ENCODE measurements around the gene MFN2.
A peak's percentile ranks its signal among the peaks of the same experiment; 100 is the strongest.

The MFN2 gene

GRCh38 chr1:12011998-12012397, 31.8 kb downstream of the MFN2 start:
- no peak overlapping the region for H3K4me3 ChIP-seq (ENCODE audit: control insufficient read depth in 1 of 7, extremely low read depth in 1 of 7, insufficient read depth in 4 of 7, low read depth in 2 of 7, low read length in 6 of 7)
- H3K27ac ChIP-seq (ENCODE audit: insufficient read depth in 1 of 2, low read depth in 1 of 2, low read length in 2 of 2, poor library complexity in 1 of 2, severe bottlenecking in 2 of 2), result peak overlapping the region in 1 of 2 experiments; percentile 8
- DNase-seq, result no peak
- no peaks in the 10 kb centered on the region for H3K27me3 ChIP-seq (replicated peaks in 2 of 5; ENCODE audit: control insufficient read depth in 4 of 5, insufficient read depth in 5 of 5, low read length in 4 of 5)
- ChIA-PET CTCF (interaction anchor here (1.5 kb wide), 1 partner anchor 15 kb away, joined by 3 read pairs; no protein-coding TSS in a partner anchor), POLR2A (no interaction called here)
- no peaks in the 10 kb centered on the region for H3K4me1 ChIP-seq (ENCODE audit: control extremely low read depth in 1 of 4, control insufficient read depth in 4 of 4, insufficient read depth in 4 of 4, low read length in 3 of 4)
- WGBS (ENCODE audit: insufficient coverage), result 96% methylated on average over 4 of the region's 4 CpGs
- H3K9me3 ChIP-seq (ENCODE audit: control extremely low read depth in 1 of 5, control insufficient read depth in 4 of 5, insufficient read depth in 2 of 5, low read depth in 1 of 5, low read length in 4 of 5), result no peaks in the 10 kb centered on the region
- H3K36me3 ChIP-seq (ENCODE audit: control insufficient read depth in 4 of 4, insufficient read depth in 4 of 4, low read length in 3 of 4), result peaks cover 2 to 59% (median 33%) of the 10 kb centered on the region in 4 experiments

DNA sequence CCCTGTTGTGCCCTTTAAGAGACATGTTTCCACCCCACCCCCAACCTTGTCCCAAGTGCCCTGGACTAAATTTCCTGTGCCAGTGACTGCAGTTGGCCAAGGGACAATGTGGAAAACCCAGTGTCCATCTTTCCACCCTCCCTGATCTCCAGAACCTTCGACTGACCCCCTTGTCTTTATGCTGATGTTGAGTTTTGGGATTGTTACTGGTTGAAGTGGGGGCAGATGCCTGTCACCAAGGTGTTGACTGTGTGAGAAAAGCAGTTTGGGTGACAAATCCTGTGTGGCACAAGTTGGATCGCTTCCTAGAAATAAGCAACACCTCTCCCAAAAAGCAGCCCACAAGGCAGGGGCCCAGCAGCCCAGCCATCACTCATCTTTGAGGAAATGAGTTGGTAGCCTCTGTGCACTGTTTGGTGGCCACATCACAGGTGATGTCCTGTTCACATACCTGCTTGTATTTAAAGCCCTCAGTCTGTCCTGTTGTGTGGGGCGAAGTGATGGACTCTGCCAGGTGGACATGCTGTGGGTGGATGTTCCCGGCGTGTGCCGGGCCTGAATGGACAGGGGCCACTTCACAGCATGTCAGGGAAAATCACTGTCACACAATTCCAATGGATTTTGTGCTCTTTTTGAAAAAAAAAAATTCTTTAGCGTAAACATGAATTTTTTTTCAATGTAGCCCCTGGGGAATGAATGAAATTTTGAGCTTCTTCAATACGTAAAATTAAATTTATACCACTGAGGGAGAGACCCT, 32.5 kb downstream of the MFN2 start:
- no peak for DNase-seq
- Histone ChIP-seq H3K36me3 (ENCODE audit: control insufficient read depth in 4 of 4, insufficient read depth in 4 of 4, low read length in 3 of 4) (peaks cover 2 to 52% (median 28%) of the 10 kb centered on the region in 4 experiments), H3K27ac (ENCODE audit: insufficient read depth in 1 of 2, low read depth in 1 of 2, low read length in 2 of 2, poor library complexity in 1 of 2, severe bottlenecking in 2 of 2) (peak overlapping the region in 1 of 2 experiments; percentile 8), H3K9me3 (ENCODE audit: control extremely low read depth in 1 of 5, control insufficient read depth in 4 of 5, insufficient read depth in 2 of 5, low read depth in 1 of 5, low read length in 4 of 5) (no peaks in the 10 kb centered on the region), H3K4me3 (ENCODE audit: control insufficient read depth in 1 of 7, extremely low read depth in 1 of 7, insufficient read depth in 4 of 7, low read depth in 2 of 7, low read length in 6 of 7) (no peak overlapping the region), H3K27me3 (replicated peaks in 2 of 5; ENCODE audit: control insufficient read depth in 4 of 5, insufficient read depth in 5 of 5, low read length in 4 of 5) (no peaks in the 10 kb centered on the region), H3K4me1 (ENCODE audit: control extremely low read depth in 1 of 4, control insufficient read depth in 4 of 4, insufficient read depth in 4 of 4, low read length in 3 of 4) (no peaks in the 10 kb centered on the region)
- POLR2A ChIA-PET, result interaction anchor here (0.7 to 1.3 kb wide), 2 partner anchors 75 to 105 kb away, joined by 4 read pairs; no protein-coding TSS in a partner anchor
- WGBS (ENCODE audit: insufficient coverage), result 92% methylated on average over 7 of the region's 8 CpGs
- CTCF ChIA-PET, result interaction anchor here (0.6 to 1.0 kb wide), 2 partner anchors 45 to 112 kb away, joined by 3 to 5 read pairs; no protein-coding TSS in a partner anchor

- Histone ChIP-seq H3K27me3 (replicated peaks in 2 of 5; ENCODE audit: control insufficient read depth in 4 of 5, insufficient read depth in 5 of 5, low read length in 4 of 5) (no peaks in the 10 kb centered on the region), H3K36me3 (ENCODE audit: control insufficient read depth in 4 of 4, insufficient read depth in 4 of 4, low read length in 3 of 4) (peaks cover 2 to 49% (median 26%) of the 10 kb centered on the region in 4 experiments), H3K4me1 (ENCODE audit: control extremely low read depth in 1 of 4, control insufficient read depth in 4 of 4, insufficient read depth in 4 of 4, low read length in 3 of 4) (peaks cover 0 to under 1% (median 0%) of the 10 kb centered on the region in 4 experiments), H3K27ac (ENCODE audit: insufficient read depth in 1 of 2, low read depth in 1 of 2, low read length in 2 of 2, poor library complexity in 1 of 2, severe bottlenecking in 2 of 2) (peak overlapping the region in 1 of 2 experiments; percentile 49), H3K9me3 (ENCODE audit: control extremely low read depth in 1 of 5, control insufficient read depth in 4 of 5, insufficient read depth in 2 of 5, low read depth in 1 of 5, low read length in 4 of 5) (no peaks in the 10 kb centered on the region), H3K4me3 (ENCODE audit: control insufficient read depth in 1 of 7, extremely low read depth in 1 of 7, insufficient read depth in 4 of 7, low read depth in 2 of 7, low read length in 6 of 7) (no peak overlapping the region)
- ChIA-PET POLR2A (interaction anchor here (1.3 kb wide), 1 partner anchor 107 kb away, joined by 4 read pairs; no protein-coding TSS in a partner anchor), CTCF (no interaction called here)
- 79% methylated on average over 15 of the region's 16 CpGs for WGBS (ENCODE audit: insufficient coverage)
- peak in 1 of 3 donors; percentile 22 for DNase-seq
Measured at GRCh38 chr1:12014141-12014991, 34.1 kb downstream of the MFN2 start.

DNA sequence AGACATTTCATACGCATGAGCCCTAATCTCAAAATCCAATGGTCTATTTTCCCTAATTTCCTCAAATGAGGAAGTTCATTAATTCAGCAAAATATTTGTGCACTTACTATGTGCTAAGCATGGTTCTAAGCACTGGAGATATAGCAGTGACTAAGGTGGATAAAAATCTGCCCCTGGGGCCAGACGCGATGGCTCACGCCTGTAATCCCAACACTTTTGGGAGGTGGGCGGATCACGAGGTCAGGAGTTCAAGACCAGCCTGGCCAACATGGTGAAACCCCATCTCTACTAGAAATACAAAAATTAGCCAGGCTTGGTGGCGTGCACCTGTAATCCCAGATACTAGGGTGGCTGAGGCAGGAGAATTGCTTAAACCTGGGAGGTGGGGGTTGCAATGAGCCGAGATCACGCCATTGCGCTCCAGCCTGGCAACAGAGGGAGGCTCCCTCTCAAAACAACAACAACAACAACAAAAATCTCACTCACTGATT, 34.8 kb downstream of the MFN2 start:
- 100% methylated on average over 4 of the region's 10 CpGs for WGBS (ENCODE audit: insufficient coverage)
- no peak overlapping the region for H3K4me3 ChIP-seq (ENCODE audit: control insufficient read depth in 1 of 7, extremely low read depth in 1 of 7, insufficient read depth in 4 of 7, low read depth in 2 of 7, low read length in 6 of 7)
- no peaks in the 10 kb centered on the region for H3K27me3 ChIP-seq (replicated peaks in 2 of 5; ENCODE audit: control insufficient read depth in 4 of 5, insufficient read depth in 5 of 5, low read length in 4 of 5)
- no peak for DNase-seq
- ChIA-PET POLR2A (no interaction called here), CTCF (no interaction called here)
- no peaks in the 10 kb centered on the region for H3K9me3 ChIP-seq (ENCODE audit: control extremely low read depth in 1 of 5, control insufficient read depth in 4 of 5, insufficient read depth in 2 of 5, low read depth in 1 of 5, low read length in 4 of 5)
- H3K36me3 ChIP-seq (ENCODE audit: control insufficient read depth in 4 of 4, insufficient read depth in 4 of 4, low read length in 3 of 4), result peaks cover 2 to 42% (median 23%) of the 10 kb centered on the region in 4 experiments
- H3K27ac ChIP-seq (ENCODE audit: insufficient read depth in 1 of 2, low read depth in 1 of 2, low read length in 2 of 2, poor library complexity in 1 of 2, severe bottlenecking in 2 of 2), result no peak overlapping the region
- H3K4me1 ChIP-seq (ENCODE audit: control extremely low read depth in 1 of 4, control insufficient read depth in 4 of 4, insufficient read depth in 4 of 4, low read length in 3 of 4), result peaks cover 2 to 7% (median 6%) of the 10 kb centered on the region in 4 experiments

DNA sequence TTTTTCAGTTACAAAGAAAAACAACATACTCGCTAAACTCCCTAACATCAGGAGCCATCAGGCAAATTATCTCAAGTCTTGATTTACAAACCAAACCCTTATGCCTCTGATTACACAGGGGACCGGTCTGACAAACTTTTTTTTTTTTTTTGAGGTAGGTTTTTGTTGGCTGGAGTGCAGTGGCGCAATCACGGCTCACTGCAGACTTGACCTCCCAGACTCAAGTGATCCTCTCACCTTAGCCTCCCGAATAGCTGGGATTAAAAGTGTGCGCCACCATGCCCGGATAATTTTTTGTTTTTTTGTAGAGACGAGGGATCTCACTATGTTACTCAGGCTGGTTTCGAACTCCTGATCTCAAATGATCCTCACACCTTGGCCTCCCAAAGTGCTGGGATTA, 35.3 kb downstream of the MFN2 start:
- no peaks in the 10 kb centered on the region for H3K9me3 ChIP-seq (ENCODE audit: control extremely low read depth in 1 of 5, control insufficient read depth in 4 of 5, insufficient read depth in 2 of 5, low read depth in 1 of 5, low read length in 4 of 5)
- H3K27me3 ChIP-seq (replicated peaks in 2 of 5; ENCODE audit: control insufficient read depth in 4 of 5, insufficient read depth in 5 of 5, low read length in 4 of 5), result no peaks in the 10 kb centered on the region
- H3K27ac ChIP-seq (ENCODE audit: insufficient read depth in 1 of 2, low read depth in 1 of 2, low read length in 2 of 2, poor library complexity in 1 of 2, severe bottlenecking in 2 of 2), result no peak overlapping the region
- CTCF ChIA-PET, result no interaction called here
- POLR2A ChIA-PET, result no interaction called here
- 100% methylated on average over 4 of the region's 9 CpGs for WGBS (ENCODE audit: insufficient coverage)
- no peak for DNase-seq
- H3K4me3 ChIP-seq (ENCODE audit: control insufficient read depth in 1 of 7, extremely low read depth in 1 of 7, insufficient read depth in 4 of 7, low read depth in 2 of 7, low read length in 6 of 7), result no peak overlapping the region
- peaks cover 3 to 10% (median 10%) of the 10 kb centered on the region in 4 experiments for H3K4me1 ChIP-seq (ENCODE audit: control extremely low read depth in 1 of 4, control insufficient read depth in 4 of 4, insufficient read depth in 4 of 4, low read length in 3 of 4)
- H3K36me3 ChIP-seq (ENCODE audit: control insufficient read depth in 4 of 4, insufficient read depth in 4 of 4, low read length in 3 of 4), result peaks cover 2 to 37% (median 18%) of the 10 kb centered on the region in 4 experiments

GRCh38 chr1:12016182-12016581, 35.9 kb downstream of the MFN2 start:
- CTCF ChIA-PET, result no interaction called here
- Histone ChIP-seq H3K27me3 (replicated peaks in 2 of 5; ENCODE audit: control insufficient read depth in 4 of 5, insufficient read depth in 5 of 5, low read length in 4 of 5) (no peaks in the 10 kb centered on the region), H3K4me1 (ENCODE audit: control extremely low read depth in 1 of 4, control insufficient read depth in 4 of 4, insufficient read depth in 4 of 4, low read length in 3 of 4) (peaks cover 3 to 11% (median 10%) of the 10 kb centered on the region in 4 experiments), H3K9me3 (ENCODE audit: control extremely low read depth in 1 of 5, control insufficient read depth in 4 of 5, insufficient read depth in 2 of 5, low read depth in 1 of 5, low read length in 4 of 5) (no peaks in the 10 kb centered on the region), H3K27ac (ENCODE audit: insufficient read depth in 1 of 2, low read depth in 1 of 2, low read length in 2 of 2, poor library complexity in 1 of 2, severe bottlenecking in 2 of 2) (no peak overlapping the region), H3K36me3 (ENCODE audit: control insufficient read depth in 4 of 4, insufficient read depth in 4 of 4, low read length in 3 of 4) (peaks cover 2 to 31% (median 12%) of the 10 kb centered on the region in 4 experiments), H3K4me3 (ENCODE audit: control insufficient read depth in 1 of 7, extremely low read depth in 1 of 7, insufficient read depth in 4 of 7, low read depth in 2 of 7, low read length in 6 of 7) (no peak overlapping the region)
- no CpG with 5 or more reads among the region's 3 CpGs for WGBS (ENCODE audit: insufficient coverage)
- POLR2A ChIA-PET, result interaction anchor here (0.6 kb wide), 1 partner anchor 62 kb away, joined by 6 read pairs; no protein-coding TSS in a partner anchor
- no peak for DNase-seq

Data from common myeloid progenitor, CD34-positive (primary cell).